ENCODE results near the gene SETDB2. TPM values are rescaled to one million over a fixed set of nuclear protein-coding genes. Genes with fewer than 3 reads are reported as not detected.
A peak's percentile ranks its signal among the peaks of the same experiment; 100 is the strongest.

The SETDB2 gene
- polyA plus RNA-seq, 3 donors: 18.7 to 22.5 (median 22.5) TPM

DNA sequence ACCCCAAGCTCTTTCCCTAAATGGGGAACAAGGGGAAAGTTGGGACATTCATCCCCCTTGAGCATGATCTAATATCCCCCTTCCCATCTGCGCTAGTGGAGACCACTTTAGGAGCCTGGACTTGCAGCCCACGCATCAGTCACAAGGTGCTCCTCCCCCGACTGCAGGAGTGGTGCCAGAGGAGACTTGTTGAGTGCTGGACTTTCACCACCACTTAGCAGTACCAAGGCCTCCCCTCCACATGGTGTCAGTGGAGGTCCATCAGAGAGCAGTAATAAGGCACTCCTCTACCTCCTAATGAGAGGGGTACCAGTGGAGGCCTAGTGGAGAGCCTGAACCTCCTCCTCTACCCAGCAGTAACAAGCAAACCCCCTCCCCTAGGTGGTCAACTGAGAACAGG lies 22.7 kb upstream of the SETDB2 start:
- no peak for DNase-seq (ENCODE audit: extremely low read depth in 1 of 11, low read depth in 9 of 11, low spot score in 4 of 11)

DNA sequence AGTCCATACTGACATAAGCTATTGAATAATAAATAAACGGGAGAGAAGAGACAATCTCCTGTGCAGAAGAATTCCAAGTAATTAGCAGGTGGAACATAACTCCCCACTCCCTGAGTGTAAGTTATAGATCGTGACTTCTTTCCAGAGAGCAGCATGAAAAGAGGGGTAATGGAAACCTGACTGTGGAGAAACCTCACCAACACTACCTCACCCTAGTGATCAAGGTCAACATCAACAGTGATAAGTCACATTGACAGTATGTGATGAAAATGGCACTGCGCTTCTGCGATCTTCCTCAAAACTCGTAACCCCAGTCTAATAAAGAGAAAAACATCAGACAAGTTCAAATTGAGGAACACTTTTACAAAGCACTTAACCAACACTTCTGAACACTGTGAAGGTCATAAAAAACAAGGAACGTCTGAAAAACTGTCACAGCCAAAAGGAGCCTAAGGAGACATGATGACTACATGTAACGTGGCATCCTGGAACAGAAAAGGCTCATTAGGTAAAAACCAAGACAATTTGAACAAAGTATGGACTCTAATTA lies 20.0 kb upstream of the SETDB2 start:
- DNase-seq (ENCODE audit: extremely low read depth in 1 of 11, low read depth in 9 of 11, low spot score in 4 of 11): peak in 2 of 11 donors; percentile 17 to 47

DNA sequence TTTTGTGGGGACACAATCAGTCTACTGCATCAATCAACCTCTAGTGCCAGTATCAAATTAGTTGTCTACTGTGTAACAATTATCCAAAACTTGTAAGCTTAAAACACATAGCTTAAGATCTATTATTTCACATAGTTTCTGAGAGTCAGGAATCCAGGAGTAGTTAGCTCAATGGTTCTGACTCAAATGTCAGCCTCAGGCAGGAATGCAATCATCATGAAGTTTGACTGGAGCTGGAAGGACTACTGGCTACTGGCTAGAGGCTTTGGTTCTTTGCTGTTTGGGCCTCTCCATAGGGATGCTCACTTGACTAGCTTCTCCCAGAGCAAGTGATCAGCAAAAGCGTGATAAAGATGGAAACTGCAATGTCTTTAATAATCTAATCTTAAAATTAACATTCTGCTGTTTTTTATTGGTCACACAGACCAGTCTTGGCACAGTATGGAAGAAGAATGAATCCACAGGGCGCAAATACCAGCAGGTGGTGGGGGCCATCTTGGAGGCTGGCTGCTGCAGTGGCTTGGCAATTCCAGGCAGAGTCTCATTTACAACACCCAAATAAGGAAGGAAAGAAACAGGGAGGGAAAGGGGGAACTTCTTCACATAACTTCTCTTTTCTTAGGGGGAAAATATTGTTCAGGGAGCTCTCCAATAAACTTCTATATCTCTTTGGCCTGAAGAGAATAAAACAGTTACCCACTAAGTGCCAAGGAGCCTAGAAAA lies 15.9 kb upstream of the SETDB2 start:
- DNase-seq (ENCODE audit: extremely low read depth in 1 of 11, low read depth in 9 of 11, low spot score in 4 of 11): no peak

DNA sequence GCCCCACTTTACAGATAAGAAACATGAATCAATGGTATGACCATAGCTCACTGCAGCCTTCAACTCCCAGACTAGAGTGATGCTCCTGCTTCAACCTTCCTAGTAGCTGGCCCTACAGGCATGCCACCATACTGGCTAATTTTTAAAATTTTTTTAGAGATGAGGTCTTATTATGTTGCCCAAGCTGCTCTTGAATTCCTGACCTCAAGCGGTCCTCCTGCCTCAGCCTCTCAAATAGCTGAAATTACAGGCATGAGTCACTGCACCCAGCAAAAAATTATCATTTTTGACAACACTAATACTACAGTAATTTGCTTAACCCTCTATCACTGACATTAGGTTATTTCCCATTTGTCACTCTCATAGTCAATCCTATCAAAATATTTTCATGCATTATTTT lies 15.0 kb upstream of the SETDB2 start:
- no peak for DNase-seq (ENCODE audit: extremely low read depth in 1 of 11, low read depth in 9 of 11, low spot score in 4 of 11)

DNA sequence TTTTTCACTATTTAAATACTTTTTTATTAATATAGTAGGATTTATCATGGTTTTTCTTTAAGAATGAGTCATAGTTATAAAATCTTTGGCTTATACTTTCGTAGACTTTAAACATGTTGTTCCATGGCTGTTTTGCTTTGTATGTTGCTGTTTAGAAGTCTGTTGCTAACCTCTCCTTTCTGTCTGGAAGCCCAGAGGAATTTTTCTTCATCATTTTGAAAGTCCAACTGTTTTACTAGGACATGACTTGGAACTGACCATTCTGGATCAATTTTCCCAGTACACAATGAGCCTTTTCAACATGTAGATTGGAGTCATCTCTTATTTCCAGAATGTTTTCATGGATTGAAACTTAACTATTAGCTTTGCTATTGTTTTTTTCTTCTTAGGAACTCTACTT lies 8.1 kb upstream of the SETDB2 start:
- DNase-seq (ENCODE audit: extremely low read depth in 1 of 11, low read depth in 9 of 11, low spot score in 4 of 11): no peak

DNA sequence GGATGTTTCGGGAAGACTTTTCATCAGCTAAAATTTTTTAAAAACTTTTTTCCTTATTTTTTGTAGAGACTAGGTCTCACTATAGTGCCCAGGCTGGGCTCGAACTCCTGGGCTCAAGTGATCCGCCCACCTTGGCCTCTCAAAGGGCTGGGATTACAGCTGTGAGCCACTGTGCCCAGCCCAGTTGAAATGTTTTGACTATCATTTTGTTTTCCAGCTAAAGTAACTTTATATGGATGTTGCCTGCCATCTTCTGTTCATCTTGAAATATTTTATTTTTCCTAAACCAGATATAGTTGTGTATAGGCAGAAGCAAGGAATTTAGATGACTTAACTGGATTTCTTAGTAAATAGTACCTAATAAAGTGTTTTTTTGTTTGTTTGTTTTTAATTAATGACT lies 7.2 kb upstream of the SETDB2 start:
- DNase-seq (ENCODE audit: extremely low read depth in 1 of 11, low read depth in 9 of 11, low spot score in 4 of 11): no peak

DNA sequence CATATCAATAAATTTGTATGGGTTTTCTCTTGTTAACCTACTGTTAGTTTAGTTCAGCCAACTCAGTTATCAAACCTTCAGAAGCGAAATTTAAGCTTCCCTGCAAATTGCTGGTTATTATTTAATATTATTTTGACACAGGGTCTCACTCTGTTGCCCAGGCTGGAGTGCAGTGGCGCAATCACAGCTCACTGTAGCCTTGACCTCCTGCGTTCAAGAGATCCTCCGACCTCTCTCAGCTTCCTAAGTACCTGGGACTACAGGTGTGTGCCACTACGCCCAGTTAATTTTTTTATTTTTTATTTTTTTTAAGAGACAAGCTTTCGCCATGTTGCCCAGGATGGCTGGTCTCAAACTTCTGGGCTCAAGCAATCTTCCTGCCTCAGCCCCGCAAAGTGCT lies 6.4 kb upstream of the SETDB2 start:
- no peak for DNase-seq (ENCODE audit: extremely low read depth in 1 of 11, low read depth in 9 of 11, low spot score in 4 of 11)

DNA sequence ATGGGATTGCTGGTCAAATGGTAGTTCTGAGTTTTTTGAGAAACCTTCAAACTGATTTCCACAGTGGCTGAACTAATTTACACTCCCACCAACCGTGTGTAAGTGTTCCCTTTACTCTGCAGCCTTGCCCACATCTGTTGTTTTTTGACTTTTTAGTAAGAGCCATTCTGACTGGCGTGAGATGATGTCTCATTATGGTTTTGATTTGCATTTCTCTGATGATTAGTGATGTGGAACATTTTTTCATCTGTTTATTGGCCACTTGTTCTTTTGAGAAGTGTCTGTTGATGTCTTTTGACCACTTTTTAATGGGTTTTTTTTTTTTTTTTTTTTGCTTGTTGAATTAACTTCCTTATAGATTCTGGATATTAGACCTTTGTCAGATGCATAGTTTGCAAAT lies 4.5 kb upstream of the SETDB2 start:
- no peak for DNase-seq (ENCODE audit: extremely low read depth in 1 of 11, low read depth in 9 of 11, low spot score in 4 of 11)

DNA sequence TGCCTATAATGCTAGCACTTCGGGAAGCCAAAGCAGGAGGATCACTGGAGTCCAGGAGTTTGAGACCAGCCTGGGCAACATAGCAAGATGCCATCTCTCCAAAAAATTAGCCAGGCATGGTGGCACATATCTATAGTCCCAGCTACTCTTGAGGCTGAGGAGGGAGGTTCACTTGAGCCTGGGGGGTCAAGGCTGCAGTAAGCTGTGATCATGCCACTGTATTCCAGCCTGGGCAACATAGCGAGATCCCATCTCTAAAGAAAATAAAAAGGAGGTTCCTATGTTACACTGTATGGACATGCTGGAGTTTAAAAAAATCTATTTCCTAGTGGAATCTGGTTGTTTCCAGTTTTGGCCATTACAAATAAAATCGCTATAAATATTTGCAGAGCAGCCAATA lies 2.8 kb upstream of the SETDB2 start:
- no peak for DNase-seq (ENCODE audit: extremely low read depth in 1 of 11, low read depth in 9 of 11, low spot score in 4 of 11)

DNA sequence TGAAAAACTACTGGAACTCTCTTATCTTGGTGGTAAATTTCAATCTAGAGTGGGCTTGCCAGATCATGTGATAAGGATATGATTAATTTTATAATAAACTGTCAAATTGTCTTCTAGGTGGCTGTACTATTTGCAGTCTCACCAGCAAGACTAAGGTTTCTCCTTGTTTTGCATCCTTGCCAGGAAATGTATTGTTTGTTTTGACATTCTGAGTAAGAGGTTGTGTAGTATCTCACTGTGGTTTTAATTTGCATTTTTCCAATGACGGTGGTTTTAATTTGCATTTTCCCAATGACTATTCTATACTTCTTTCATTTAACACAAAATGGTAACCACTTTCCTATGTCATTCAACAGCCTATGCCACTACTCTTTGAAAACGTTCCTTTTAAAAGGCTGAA lies 2.2 kb upstream of the SETDB2 start:
- no peak for DNase-seq (ENCODE audit: extremely low read depth in 1 of 11, low read depth in 9 of 11, low spot score in 4 of 11)

DNA sequence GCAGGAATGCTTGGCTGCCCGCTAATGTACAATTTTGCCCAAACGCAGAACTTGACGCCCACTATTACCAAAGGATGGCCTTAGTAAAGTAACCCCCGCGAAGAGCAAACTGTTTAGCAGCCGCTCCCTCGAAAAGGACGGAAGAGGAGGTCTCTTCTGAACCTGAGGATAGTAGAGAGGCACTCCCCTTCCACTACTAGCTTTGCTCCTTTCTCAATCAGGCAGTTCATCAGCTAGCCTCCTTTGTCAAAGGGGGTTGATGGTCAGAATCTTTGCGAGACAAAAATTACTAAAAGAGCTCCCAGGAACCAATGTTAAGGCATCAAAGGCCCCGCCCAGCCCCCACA lies 744 bp upstream of the SETDB2 start:
- DNase-seq (ENCODE audit: extremely low read depth in 1 of 11, low read depth in 9 of 11, low spot score in 4 of 11): peak in 3 of 11 donors; percentile 33 to 58 (median 50)

DNA sequence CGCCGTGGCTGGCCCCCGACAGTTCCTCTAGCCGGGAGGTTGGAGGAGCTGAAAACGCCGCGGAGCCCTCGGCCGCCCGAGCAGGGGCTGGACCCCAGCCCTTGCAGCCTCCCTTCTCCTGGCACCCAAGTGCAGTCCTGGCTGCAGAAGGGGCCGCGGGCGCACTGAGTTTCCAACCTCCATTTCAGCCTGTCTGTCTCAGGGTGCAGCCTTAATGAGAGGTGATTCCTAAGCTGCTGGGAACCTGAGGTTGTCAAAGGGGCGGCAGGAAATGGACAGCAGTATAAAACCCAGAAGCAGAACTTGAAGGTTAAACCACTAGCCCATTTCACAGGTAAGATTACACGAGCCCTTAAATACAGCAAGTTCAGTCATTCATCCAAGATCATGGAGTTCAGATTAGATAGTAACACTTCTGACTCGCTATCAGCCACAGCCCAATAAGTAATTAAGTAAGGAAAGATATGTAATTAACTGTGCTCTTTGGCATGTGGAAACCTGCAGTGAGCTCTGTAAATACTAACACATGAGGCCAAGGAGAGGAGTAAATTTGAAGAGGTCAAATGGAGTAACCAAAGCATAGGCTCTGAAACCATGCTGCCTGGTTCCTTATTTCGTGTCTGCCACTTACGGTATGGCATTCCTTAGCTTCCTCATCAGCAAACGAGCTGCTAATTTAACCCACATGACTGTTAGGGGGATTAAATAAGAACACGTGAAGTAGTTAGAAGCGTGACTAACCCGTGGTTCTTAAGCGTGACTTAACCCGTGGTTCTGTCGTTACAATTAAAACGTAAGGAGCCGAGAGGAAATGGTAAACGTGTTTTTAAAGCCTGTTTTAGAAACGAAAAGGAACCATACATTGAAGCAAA lies 686 bp downstream of the SETDB2 start:
- DNase-seq (ENCODE audit: extremely low read depth in 1 of 11, low read depth in 9 of 11, low spot score in 4 of 11): peak in 4 of 11 donors; percentile 15 to 38 (median 35)

DNA sequence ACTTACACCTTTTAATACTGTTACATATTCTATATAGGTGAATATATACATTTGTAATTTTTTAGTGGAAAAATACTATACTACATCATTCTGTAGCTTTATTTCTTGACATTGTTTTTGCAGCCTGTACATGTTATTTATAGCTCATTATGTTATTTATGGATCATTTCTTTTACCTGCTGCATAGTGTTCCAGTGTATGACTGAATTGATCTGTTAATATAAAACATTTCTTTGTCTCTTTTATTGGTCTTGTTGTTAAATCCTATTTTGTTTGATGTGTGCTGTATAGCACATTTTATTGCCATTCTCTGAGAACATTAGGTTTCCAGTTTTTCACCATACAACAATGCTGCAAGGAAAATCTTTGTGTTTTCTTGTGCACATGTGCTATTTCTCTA lies 2.4 kb downstream of the SETDB2 start:
- DNase-seq (ENCODE audit: extremely low read depth in 1 of 11, low read depth in 9 of 11, low spot score in 4 of 11): no peak

DNA sequence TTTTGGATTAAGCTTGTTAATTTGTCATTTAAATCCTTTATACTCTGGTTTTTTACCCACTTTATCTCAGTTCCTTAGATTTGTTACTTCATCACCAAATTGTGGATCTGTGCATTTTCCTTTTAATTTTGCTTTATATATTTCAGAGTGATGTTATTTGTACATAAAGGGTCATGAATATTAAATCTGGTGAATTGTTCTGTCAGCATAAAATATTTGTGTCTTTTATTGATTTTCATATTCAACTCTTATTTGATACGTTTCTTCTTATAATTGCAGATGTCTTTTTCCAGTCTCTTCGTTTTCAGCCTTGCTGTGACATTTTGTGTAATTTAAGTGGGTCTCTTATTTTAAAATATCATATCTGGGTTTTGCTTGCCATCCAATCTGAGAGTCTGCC lies 4.7 kb downstream of the SETDB2 start:
- DNase-seq (ENCODE audit: extremely low read depth in 1 of 11, low read depth in 9 of 11, low spot score in 4 of 11): no peak

DNA sequence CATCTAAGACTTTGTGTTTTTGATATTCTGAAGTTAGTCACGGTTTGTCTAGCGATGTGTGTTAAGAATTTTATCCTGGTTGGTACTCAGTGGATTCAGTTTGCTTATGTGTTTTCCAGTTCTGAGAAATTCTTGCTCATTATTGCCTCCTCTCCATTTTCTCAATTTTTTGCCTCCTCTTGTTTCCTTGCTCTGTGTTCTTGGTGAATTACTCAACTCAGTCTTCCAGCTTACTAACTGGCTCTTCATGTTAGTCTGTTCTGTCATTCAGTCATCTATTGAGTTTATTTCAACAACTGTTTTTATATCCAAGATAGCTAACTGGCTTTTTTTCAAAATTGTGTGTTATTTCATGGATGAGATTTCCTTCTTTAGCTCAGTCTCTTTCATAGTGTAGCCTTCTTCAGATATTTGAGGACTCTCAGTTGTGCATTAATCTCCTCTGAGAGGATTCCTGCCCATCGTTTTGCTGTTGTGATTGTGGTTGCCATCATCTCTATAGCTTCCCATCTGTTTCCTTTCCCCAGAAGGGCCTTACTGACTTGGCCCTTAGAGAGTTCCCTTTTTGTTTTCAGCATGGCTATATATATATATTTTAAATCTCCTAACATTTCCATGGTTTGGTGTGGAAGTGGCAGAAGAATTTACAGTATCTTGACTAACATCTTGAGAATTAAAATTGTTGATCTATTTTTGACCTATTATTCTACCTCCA lies 6.2 kb downstream of the SETDB2 start:
- DNase-seq (ENCODE audit: extremely low read depth in 1 of 11, low read depth in 9 of 11, low spot score in 4 of 11): no peak

DNA sequence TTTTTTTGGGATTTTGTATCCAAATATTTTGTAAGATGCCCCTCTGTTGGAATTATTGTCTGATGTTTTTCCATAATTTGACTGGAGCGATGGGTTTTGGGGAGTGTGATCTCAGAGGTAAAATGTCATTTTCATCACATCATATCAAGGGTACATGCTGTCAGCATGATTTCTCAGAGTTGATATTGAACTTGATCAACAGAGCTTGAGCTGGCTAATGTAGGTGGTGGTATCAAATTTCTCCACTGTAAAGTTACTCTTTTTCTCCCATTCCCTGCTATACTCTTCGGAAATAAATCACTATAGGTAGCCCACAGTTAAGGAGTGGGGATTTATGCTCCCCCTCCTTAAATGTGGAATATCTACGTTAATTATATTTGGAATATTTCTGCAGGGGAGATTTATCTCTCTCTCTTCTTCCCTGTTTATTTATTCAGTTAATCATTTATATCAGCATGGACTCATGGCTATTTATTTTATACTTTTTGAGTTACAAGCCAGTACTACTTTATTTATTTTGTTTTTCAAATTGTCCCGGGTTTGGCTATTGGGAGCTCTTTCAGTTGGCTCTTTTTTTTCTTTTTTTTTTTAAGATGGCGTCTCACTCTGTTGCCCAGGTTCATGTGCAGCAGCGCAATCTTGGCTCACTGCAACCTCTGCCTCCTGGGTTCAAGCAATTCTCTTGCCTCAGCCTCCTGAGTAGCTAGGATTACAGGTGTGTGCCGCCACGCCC lies 8.8 kb downstream of the SETDB2 start:
- no peak for DNase-seq (ENCODE audit: extremely low read depth in 1 of 11, low read depth in 9 of 11, low spot score in 4 of 11)

DNA sequence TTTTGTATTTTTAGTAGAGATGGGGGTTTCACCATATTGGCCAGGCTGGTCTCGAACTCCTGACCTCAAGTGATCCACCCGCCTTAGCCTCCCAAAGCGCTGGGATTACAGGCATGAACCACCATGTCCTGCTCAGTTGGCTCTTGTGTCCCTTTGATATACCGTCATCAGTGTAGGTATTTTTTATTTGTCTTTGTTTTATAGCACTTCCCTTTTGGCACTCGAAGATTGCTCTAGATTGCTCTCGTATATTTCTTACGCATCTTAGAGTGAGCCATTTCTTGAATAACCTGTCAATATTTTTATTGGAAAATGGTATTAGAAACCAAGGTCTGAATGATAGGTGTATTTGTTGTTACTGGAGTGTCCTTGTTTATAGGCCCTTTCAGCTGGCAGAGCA lies 9.4 kb downstream of the SETDB2 start:
- no peak for DNase-seq (ENCODE audit: extremely low read depth in 1 of 11, low read depth in 9 of 11, low spot score in 4 of 11)

DNA sequence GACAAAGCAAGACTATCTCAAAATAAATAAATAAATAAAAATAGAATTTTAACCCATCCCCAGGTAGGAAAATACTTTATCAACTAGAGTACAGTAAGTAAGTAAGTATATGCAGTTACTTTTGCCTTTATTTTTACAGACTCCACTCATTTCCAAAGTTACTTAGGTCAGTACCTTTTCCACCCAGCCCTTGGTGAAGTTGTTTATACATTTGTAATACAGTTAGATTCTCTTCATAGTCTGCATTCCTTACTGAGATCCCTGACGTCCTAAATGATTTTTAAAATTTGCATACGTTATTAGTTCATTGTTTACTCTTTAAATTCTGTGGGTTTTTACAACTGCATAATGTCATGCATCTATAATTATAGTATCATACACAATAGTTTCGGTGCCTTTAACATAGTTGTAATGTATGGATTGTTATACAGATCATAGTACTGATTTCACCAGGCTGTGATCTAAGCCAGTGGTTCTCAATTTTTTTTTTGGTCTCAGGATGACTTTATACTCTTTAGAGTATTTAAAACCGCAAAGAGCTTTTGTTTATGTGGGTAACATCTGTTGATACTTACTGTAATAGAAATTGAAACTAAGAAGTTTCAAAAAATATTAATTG lies 10.4 kb downstream of the SETDB2 start:
- DNase-seq (ENCODE audit: extremely low read depth in 1 of 11, low read depth in 9 of 11, low spot score in 4 of 11): no peak

DNA sequence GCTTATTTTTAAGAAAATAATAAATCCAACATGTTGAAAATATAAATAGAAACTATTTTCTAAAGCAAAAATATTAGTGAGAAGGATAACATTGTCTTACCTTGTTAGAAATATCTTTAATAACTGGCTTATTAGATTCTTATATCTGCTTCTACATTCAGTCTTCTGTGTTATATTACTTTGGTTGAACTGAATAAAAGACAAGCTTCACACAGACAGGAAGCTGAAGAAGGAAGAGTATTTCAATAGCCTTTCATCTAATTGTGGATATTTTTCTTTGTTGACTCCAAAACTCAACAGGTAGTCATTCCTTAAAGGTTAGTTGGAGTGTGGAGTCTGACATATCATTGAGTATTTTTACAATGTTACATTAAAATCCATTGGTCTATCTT lies 10.9 kb downstream of the SETDB2 start:
- no peak for DNase-seq (ENCODE audit: extremely low read depth in 1 of 11, low read depth in 9 of 11, low spot score in 4 of 11)

Data from renal cortex interstitium (tissue), 11 donors.